Muscle layer of duodenum (tissue), 2 donors: ENCODE measurements around the gene ITPKB.

Source experiments
- H3K27ac ChIP-seq: one replicate; pipeline ENCODE4 v1.7.0; 2013; ENCODE audit warnings: mild to moderate bottlenecking, low read length
- H3K27me3 ChIP-seq: one replicate; pipeline ENCODE4 v1.7.0; 2013; ENCODE audit warnings: low read depth, mild to moderate bottlenecking, control low read depth, low read length
- H3K36me3 ChIP-seq, 2 donors: one replicate each; pipeline ENCODE4 v1.7.0; 2013; ENCODE audit warnings: low read length in 2 of 2, control low read depth in 1 of 2, mild to moderate bottlenecking in 1 of 2; ENCODE audit not compliant: insufficient read depth in 2 of 2, control insufficient read depth in 1 of 2
- H3K4me1 ChIP-seq, 2 donors: one replicate each; pipeline ENCODE4 v1.7.0; 2013; ENCODE audit warnings: low read length in 2 of 2, mild to moderate bottlenecking in 2 of 2, control low read depth in 1 of 2, moderate library complexity in 1 of 2; ENCODE audit not compliant: insufficient read depth in 2 of 2, control insufficient read depth in 1 of 2
- H3K4me3 ChIP-seq, 2 donors: one replicate each; pipeline ENCODE4 v1.7.0; 2013; ENCODE audit warnings: low read length in 2 of 2, low read depth in 1 of 2, mild to moderate bottlenecking in 1 of 2
- H3K9me3 ChIP-seq, 2 donors: one replicate each; pipeline ENCODE4 v1.7.0; 2013; ENCODE audit warnings: low read length in 2 of 2, control low read depth in 1 of 2, mild to moderate bottlenecking in 1 of 2; ENCODE audit not compliant: control insufficient read depth in 1 of 2
- donor health status: healthy.

Gene ITPKB

GRCh38 chr1:226630592-226630991 is 108.5 kb downstream of the ITPKB start:
- H3K4me1 ChIP-seq: peaks cover 8 to 54% of the 10 kb centered on the region in 2 donors
- H3K36me3 ChIP-seq: peaks cover 12 to 16% of the 10 kb centered on the region in 2 donors
- H3K27me3 ChIP-seq: no peaks in the 10 kb centered on the region
- H3K27ac ChIP-seq: no peak overlapping the region
- H3K4me3 ChIP-seq: no peak overlapping the region
- no peaks in the 10 kb centered on the region for H3K9me3 ChIP-seq

GRCh38 chr1:226629896-226630550 is 109.1 kb downstream of the ITPKB start:
- Histone ChIP-seq H3K27ac (no peak overlapping the region), H3K4me3 (no peak overlapping the region), H3K27me3 (no peaks in the 10 kb centered on the region), H3K4me1 (peaks cover 8 to 50% of the 10 kb centered on the region in 2 donors), H3K36me3 (peaks cover 11 to 13% of the 10 kb centered on the region in 2 donors), H3K9me3 (no peaks in the 10 kb centered on the region)

DNA sequence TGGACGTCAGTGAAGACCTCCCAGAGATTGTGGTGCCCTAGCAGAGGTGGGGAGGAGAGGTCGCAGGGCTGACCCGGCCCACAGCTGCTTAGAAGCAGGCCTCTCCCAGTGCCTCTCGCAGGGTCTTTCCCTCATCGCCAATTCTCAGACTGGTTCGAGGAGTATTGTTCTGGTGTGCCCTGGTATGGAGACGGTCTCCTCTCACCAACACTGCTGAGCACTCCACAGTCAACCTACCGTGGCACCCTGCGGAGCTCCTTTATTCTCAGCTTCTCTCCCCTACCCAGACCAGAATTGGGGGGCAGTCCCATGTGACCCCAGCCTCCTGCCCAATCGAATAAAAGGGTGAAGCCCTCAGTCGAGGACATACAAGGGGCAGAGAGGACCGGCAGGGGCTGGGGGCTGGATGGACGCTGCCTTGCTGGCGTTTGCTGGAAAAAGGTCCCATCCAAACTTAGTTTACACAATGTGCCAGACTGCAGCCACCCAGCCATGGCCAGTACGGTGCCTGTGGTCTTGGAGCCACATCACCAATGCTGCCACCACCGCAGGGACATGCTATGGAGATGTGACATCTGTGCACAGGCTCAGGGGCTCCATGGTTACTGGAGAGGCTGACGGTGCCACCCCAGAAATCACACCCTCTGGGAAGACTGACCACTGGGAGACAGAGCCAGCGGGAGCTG is 109.7 kb downstream of the ITPKB start:
- no peaks in the 10 kb centered on the region for H3K9me3 ChIP-seq
- peaks cover 8 to 13% of the 10 kb centered on the region in 2 donors for H3K36me3 ChIP-seq
- no peak overlapping the region for H3K27ac ChIP-seq
- H3K4me1 ChIP-seq: peaks cover 8 to 45% of the 10 kb centered on the region in 2 donors
- H3K27me3 ChIP-seq: no peaks in the 10 kb centered on the region
- no peak overlapping the region for H3K4me3 ChIP-seq

DNA sequence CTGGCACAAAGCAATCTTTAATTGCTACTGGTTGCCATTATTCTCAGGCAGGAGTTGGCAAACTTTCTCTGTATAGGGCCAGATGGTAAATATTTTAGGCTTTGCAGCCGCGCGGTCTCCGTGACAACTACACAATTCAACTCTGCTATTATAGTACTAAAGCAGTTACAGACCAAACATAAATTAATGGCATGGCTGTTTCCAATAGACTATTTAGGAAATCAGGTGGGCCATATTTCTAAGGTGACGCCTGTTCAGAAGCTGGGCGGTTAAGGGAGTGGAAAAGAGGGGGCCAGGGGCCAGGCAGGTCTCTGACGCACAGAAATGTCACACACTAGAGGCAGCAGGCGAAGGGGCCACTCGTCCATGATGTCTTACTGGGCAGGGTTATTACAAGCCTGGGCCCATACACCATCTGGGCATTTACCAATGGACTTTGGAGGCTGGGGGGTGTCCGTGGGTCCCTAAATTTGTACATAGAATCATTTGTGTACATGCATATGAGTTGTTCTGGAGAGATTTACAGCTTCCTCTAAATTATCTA is 110.4 kb downstream of the ITPKB start:
- peaks cover 5 to 38% of the 10 kb centered on the region in 2 donors for H3K4me1 ChIP-seq

DNA sequence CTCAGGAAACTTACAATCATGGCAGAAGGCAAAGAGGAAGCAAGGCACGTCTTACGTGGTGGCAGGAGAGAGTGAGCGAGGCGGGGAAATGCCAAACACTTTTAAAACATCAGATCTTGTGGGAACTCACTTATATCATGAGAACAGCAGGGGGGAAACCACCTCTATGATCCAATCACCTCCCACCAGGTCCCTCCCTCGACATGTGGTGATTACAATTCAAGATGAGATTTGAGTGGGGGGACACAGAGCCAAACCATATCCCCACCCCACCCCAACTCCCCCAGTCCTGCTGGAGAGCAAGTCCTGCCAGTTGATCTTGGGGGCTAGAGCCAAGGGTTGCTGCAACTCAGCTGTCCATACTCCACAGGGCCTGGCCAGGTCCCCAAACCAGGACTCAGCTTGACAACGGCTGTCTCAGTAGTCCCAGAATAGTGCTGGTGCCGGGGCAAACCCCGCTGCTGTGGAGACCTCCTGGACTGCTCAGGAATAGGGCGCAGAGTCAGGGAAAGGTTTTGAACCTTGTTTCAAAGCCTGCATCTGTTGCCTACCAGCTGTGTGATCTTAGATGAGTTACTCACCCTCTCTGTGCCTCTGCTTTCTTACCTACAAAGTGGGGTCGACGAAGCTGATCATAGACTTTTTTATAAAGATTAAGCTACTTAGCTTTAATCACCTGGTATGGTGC is 111.0 kb downstream of the ITPKB start:
- no peak overlapping the region for H3K4me3 ChIP-seq
- no peaks in the 10 kb centered on the region for H3K9me3 ChIP-seq
- H3K4me1 ChIP-seq: peaks cover 4 to 32% of the 10 kb centered on the region in 2 donors
- H3K27ac ChIP-seq: no peak overlapping the region
- peaks cover 3 to 10% of the 10 kb centered on the region in 2 donors for H3K36me3 ChIP-seq
- H3K27me3 ChIP-seq: no peaks in the 10 kb centered on the region

More for the DNA sequence above, 110.4 kb downstream of the ITPKB start:
- Histone ChIP-seq H3K4me3 (no peak overlapping the region), H3K36me3 (peaks cover 6 to 13% of the 10 kb centered on the region in 2 donors), H3K9me3 (no peaks in the 10 kb centered on the region), H3K27me3 (no peaks in the 10 kb centered on the region), H3K27ac (no peak overlapping the region)

DNA sequence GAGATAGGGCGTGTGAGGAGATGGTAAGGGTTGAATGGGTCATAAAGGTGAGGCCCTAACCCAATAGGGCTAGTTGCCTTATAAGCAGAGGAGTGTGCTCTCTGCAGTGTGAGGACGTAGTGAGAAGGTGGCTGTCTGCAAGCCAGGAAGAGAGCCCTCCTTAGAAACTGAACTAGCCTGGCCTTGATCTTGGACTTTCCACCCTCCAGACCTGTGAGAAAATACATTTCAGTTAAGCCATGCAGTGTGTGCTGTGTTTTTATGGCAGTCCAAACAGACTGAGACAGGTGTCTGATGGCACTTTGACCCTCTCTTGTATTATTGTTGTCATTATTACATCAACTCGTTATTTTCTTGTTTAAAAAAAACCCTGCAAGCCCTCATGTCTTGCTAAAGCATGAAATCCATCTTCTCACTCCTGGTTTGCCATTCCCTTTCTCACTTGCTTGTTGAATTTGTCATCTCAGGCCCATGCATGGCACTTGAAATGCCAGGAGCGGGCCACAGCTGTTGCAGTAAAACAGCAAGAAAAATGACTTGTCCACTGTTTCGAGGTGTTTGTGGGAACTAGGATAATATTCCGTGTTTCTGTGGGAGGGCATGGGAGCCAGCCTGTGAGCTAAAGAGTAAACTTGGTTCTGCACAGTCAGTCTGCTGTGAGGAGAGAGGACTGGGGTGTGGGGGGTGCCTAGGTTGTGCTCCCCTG is 111.9 kb downstream of the ITPKB start:
- no peaks in the 10 kb centered on the region for H3K9me3 ChIP-seq
- H3K27ac ChIP-seq: no peak overlapping the region
- H3K27me3 ChIP-seq: no peaks in the 10 kb centered on the region
- H3K4me1 ChIP-seq: peaks cover 0 to 24% of the 10 kb centered on the region in 2 donors
- H3K36me3 ChIP-seq: peaks cover 0 to 5% of the 10 kb centered on the region in 2 donors
- H3K4me3 ChIP-seq: no peak overlapping the region

GRCh38 chr1:226626577-226626956 is 112.5 kb downstream of the ITPKB start:
- peaks cover 0 to 5% of the 10 kb centered on the region in 2 donors for H3K36me3 ChIP-seq
- no peaks in the 10 kb centered on the region for H3K9me3 ChIP-seq
- peaks cover 0 to 18% of the 10 kb centered on the region in 2 donors for H3K4me1 ChIP-seq
- no peak overlapping the region for H3K4me3 ChIP-seq
- H3K27ac ChIP-seq: no peak overlapping the region
- H3K27me3 ChIP-seq: no peaks in the 10 kb centered on the region

- H3K4me3 ChIP-seq: no peak overlapping the region
- peaks cover 0 to 5% of the 10 kb centered on the region in 2 donors for H3K36me3 ChIP-seq
- peaks cover 0 to 15% of the 10 kb centered on the region in 2 donors for H3K4me1 ChIP-seq
- H3K27ac ChIP-seq: no peak overlapping the region
- H3K9me3 ChIP-seq: no peaks in the 10 kb centered on the region
- H3K27me3 ChIP-seq: no peaks in the 10 kb centered on the region
These were observed 113.1 kb downstream of the ITPKB start for GRCh38 chr1:226625832-226626576.

DNA sequence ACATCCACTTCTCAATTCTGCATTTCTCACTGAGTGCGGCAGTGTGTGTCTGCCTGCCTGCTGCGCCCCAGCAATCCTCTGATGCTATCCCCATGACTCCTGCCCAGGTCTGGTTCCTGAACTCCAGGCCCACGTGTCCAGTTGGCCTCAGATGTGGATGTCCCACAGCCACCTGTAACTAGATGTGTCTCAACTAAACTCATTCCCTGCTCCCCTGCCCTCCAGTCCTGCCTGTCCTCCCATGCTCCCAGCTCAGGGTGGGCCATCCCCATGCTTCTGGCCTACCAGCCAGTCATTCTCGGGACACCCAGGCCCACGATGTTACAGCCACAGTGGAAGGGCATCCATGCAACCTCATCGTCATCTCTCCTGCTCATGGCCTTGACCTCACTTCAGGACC is 113.8 kb downstream of the ITPKB start:
- H3K4me3 ChIP-seq: no peak overlapping the region
- H3K9me3 ChIP-seq: no peaks in the 10 kb centered on the region
- H3K36me3 ChIP-seq: peaks cover 0 to 5% of the 10 kb centered on the region in 2 donors
- H3K27ac ChIP-seq: no peak overlapping the region
- peaks cover 0 to 15% of the 10 kb centered on the region in 2 donors for H3K4me1 ChIP-seq
- H3K27me3 ChIP-seq: no peaks in the 10 kb centered on the region

DNA sequence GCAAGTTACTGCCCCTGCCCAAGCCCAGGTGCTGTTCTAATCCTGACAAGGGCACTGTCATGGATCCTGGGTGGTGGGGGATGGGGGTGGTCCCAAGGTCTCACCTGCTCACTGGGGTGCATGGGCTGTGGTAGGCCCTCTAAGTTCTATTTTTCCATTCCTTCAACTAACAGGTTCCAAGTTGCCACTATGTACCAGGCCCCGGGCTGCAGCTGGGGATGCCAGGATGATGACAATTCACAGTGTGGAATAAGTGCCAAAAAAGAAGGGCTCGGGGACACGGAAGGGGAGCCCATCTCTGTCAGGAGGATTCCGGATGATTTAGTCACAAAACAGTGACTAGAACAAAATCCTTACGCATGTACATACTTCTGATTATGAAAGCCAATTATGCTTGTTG is 114.6 kb downstream of the ITPKB start:
- Histone ChIP-seq H3K36me3 (no peaks in the 10 kb centered on the region), H3K27me3 (no peaks in the 10 kb centered on the region), H3K9me3 (no peaks in the 10 kb centered on the region), H3K27ac (no peak overlapping the region), H3K4me3 (no peak overlapping the region), H3K4me1 (peaks cover 0 to 15% of the 10 kb centered on the region in 2 donors)
